GM23338 (cell line): ENCODE results near the gene TIRAP. TPM values are rescaled to one million over a fixed set of nuclear protein-coding genes. Genes with fewer than 3 reads are reported as not detected.

Experiments used
- ATAC-seq: fragments of 200-7000 bp; cut with Tn5 transposase; 3 replicates; pipeline ENCODE4 v1.9.1; 2020
- DNase-seq: peaks from one replicate; pipeline ENCODE4 v3.0.0-alpha.2; 2015; ENCODE audit warnings: low spot score
- H2AFZ ChIP-seq: fragments of 200-600 bp; sonication (generic); 2 replicates; pipeline ENCODE4 v1.8.0; 2016; ENCODE audit warnings: antibody characterized with exemption, mild to moderate bottlenecking, moderate library complexity
- H3F3A ChIP-seq: fragments of 200-600 bp; sonication (generic); replicated peaks from 2 replicates; pipeline ENCODE4 v1.8.0; 2017; ENCODE audit warnings: antibody characterized with exemption, mixed run types, low read depth
- H3K27ac ChIP-seq: fragments of 200-600 bp; sonication (generic); 2 replicates; pipeline ENCODE4 v1.6.1; 2016; ENCODE audit warnings: low read depth
- H3K27me3 ChIP-seq: fragments of 200-600 bp; sonication (generic); 2 replicates; pipeline ENCODE4 v1.8.0; 2016; ENCODE audit warnings: mild to moderate bottlenecking, mixed run types, moderate library complexity; ENCODE audit not compliant: insufficient read depth
- H3K36me3 ChIP-seq: fragments of 200-600 bp; sonication (generic); 2 replicates; pipeline ENCODE4 v1.8.0; 2016; ENCODE audit warnings: mild to moderate bottlenecking; ENCODE audit not compliant: insufficient read depth
- H3K4me1 ChIP-seq: fragments of 200-600 bp; sonication (generic); 2 replicates; pipeline ENCODE4 v1.8.0; 2016; ENCODE audit warnings: mild to moderate bottlenecking, moderate library complexity; ENCODE audit not compliant: insufficient read depth
- H3K4me2 ChIP-seq: fragments of 200-600 bp; sonication (generic); 2 replicates; pipeline ENCODE4 v1.7.1; 2017; ENCODE audit warnings: mixed run types
- H3K4me3 ChIP-seq: fragments of 200-600 bp; sonication (generic); 2 replicates; pipeline ENCODE4 v1.6.1; 2016; ENCODE audit warnings: mixed run types
- H3K79me2 ChIP-seq: fragments of 200-600 bp; sonication (generic); replicated peaks from 2 replicates; pipeline ENCODE4 v1.8.0; 2017; ENCODE audit warnings: mild to moderate bottlenecking; ENCODE audit not compliant: insufficient read depth
- H3K9me2 ChIP-seq: fragments of 200-600 bp; sonication (generic); 2 replicates; pipeline ENCODE4 v1.8.0; 2017; ENCODE audit not compliant: insufficient read depth
- H4K20me1 ChIP-seq: fragments of 200-600 bp; sonication (generic); replicated peaks from 2 replicates; pipeline ENCODE4 v1.8.0; 2017; ENCODE audit warnings: mild to moderate bottlenecking; ENCODE audit not compliant: insufficient read depth
- H3K27ac Mint-ChIP-seq: 2 replicates; pipeline ENCODE4 v1.8.0; 2020; ENCODE audit warnings: inconsistent platforms, mild to moderate bottlenecking, moderate library complexity, mixed read lengths
- H3K27me3 Mint-ChIP-seq: 3 replicates; pipeline ENCODE4 v1.8.0; 2022; ENCODE audit warnings: low read depth, mild to moderate bottlenecking, moderate library complexity, mixed read lengths, inconsistent platforms; ENCODE audit not compliant: insufficient read depth, poor library complexity
- H3K36me3 Mint-ChIP-seq: 3 replicates; pipeline ENCODE4 v1.8.0; 2021; ENCODE audit warnings: low read depth, mild to moderate bottlenecking, inconsistent platforms, moderate library complexity, mixed read lengths
- H3K4me1 Mint-ChIP-seq: 3 replicates; pipeline ENCODE4 v1.8.0; 2020; ENCODE audit warnings: mild to moderate bottlenecking, inconsistent platforms, mixed read lengths
- H3K4me3 Mint-ChIP-seq: 3 replicates; pipeline ENCODE4 v1.8.0; 2021; ENCODE audit warnings: moderate library complexity, mild to moderate bottlenecking, inconsistent platforms, mixed read lengths
- H3K9me3 Mint-ChIP-seq: 3 replicates; pipeline ENCODE4 v1.8.0; 2020; ENCODE audit warnings: moderate library complexity, mild to moderate bottlenecking, inconsistent platforms, mixed read lengths
- CREB1 ChIP-seq: fragments of 250-450 bp; sonication (Bioruptor Pico); IDR thresholded peaks from 2 replicates; pipeline ENCODE4 v1.5.0; 2020; ENCODE audit warnings: low read depth, mild to moderate bottlenecking, moderate library complexity
- CTCF ChIP-seq, 2 experiments: fragments of 200-600 bp in 1 of 2; sonication (generic) in 1 of 2; conservative IDR thresholded peaks; 2 replicates each; pipeline versions ENCODE4 v1.5.1 to v1.6.1; 2016 to 2017; ENCODE audit warnings: antibody characterized with exemption in 2 of 2, low read depth in 2 of 2, mild to moderate bottlenecking in 2 of 2, moderate library complexity in 1 of 2
- ETS1 ChIP-seq: IDR thresholded peaks from 2 replicates; pipeline ENCODE4 v1.6.1; 2016; ENCODE audit warnings: antibody characterized with exemption
- EZH2 ChIP-seq: fragments of 200-600 bp; sonication (generic); IDR thresholded peaks from one replicate; pipeline ENCODE4 v1.8.0; 2017; ENCODE audit warnings: antibody characterized with exemption, mild to moderate bottlenecking, low read depth; ENCODE audit not compliant: unreplicated experiment
- EZH2phosphoT487 ChIP-seq: fragments of 200-600 bp; sonication (generic); IDR thresholded peaks from one replicate; pipeline ENCODE4 v1.8.1; 2018; ENCODE audit warnings: antibody characterized with exemption; ENCODE audit not compliant: unreplicated experiment
- JUNB ChIP-seq: IDR thresholded peaks from one replicate; pipeline ENCODE4 v1.6.1; 2016; ENCODE audit warnings: antibody characterized with exemption; ENCODE audit not compliant: unreplicated experiment
- NANOG ChIP-seq: IDR thresholded peaks from 2 replicates; pipeline ENCODE4 v1.6.1; 2016; ENCODE audit warnings: antibody characterized with exemption, borderline replicate concordance
- POLR2AphosphoS5 ChIP-seq: IDR thresholded peaks from 2 replicates; pipeline ENCODE4 v1.6.1; 2016; ENCODE audit warnings: antibody characterized with exemption, low read depth
- REST ChIP-seq: IDR thresholded peaks from one replicate; pipeline ENCODE4 v1.6.1; 2018; ENCODE audit warnings: antibody characterized with exemption; ENCODE audit not compliant: unreplicated experiment
- STAT1 ChIP-seq: IDR thresholded peaks from one replicate; pipeline ENCODE4 v1.6.1; 2016; ENCODE audit warnings: antibody characterized with exemption; ENCODE audit not compliant: unreplicated experiment
- ZNF114 ChIP-seq: fragments of 250-450 bp; sonication (Bioruptor Pico); IDR thresholded peaks from 2 replicates; pipeline ENCODE4 v1.5.0; 2020; ENCODE audit warnings: mild to moderate bottlenecking, moderate library complexity
- ZNF331 ChIP-seq: fragments of 250-450 bp; sonication (Bioruptor Pico); IDR thresholded peaks from 2 replicates; pipeline ENCODE4 v1.5.0; 2020; ENCODE audit warnings: low read depth, mild to moderate bottlenecking, moderate library complexity
- ZNF462 ChIP-seq: fragments of 250-450 bp; sonication (Bioruptor Pico); IDR thresholded peaks from 2 replicates; pipeline ENCODE4 v1.5.0; 2020; ENCODE audit warnings: mild to moderate bottlenecking, moderate library complexity
- polyA plus RNA-seq: library from polyadenylated mRNA; unstranded; fragments of >200 nt; fragmentation: Nextera tagmentation; extraction: Ambion mirVana; gene quantifications from 2 replicates; pipeline ENCODE4 v1.2.1, GENCODE V29; 2016
- total RNA-seq: library from RNA; depleted of rRNA; stranded (reverse); fragments of >200 nt; shearing (Covaris generic); gene quantifications from 2 replicates; pipeline ENCODE4 v1.2.3, GENCODE V29; 2014

TIRAP gene
- total and polyA plus RNA-seq, 2 experiments from 2014 or later, result 1.1 to 3.4 TPM

- DNase-seq (no peak), ATAC-seq (no peak)
- peaks cover 13% of the 10 kb centered on the region for H3K27me3 Mint-ChIP-seq
- Histone ChIP-seq H3K4me1 (peaks cover 5% of the 10 kb centered on the region), H3K4me2 (no peak overlapping the region), H3K27me3 (no peaks in the 10 kb centered on the region), H3K27ac (no peak overlapping the region), H3K4me3 (no peak overlapping the region), H3F3A (no peaks in the 10 kb centered on the region), H2AFZ (no peak overlapping the region), H3K36me3 (no peaks in the 10 kb centered on the region), H3K9me2 (no peaks in the 10 kb centered on the region), H3K79me2 (no peaks in the 10 kb centered on the region), H4K20me1 (no peaks in the 10 kb centered on the region)
- H3K36me3 Mint-ChIP-seq, result peaks cover 21% of the 10 kb centered on the region
- no peak overlapping the region for H3K27ac Mint-ChIP-seq
- H3K4me1 Mint-ChIP-seq, result peaks cover 27% of the 10 kb centered on the region
- no peak overlapping the region for H3K4me3 Mint-ChIP-seq
- TF ChIP-seq JUNB (no peak), CTCF (conservative IDR thresholded peaks at IDR 0.05; ENCODE audit: low read depth in 2 of 2) (no peak), EZH2phosphoT487 (no peak), ETS1 (no peak), NANOG (no peak), REST (no peak), ZNF462 (CRISPR knock-in tag) (no peak), ZNF114 (CRISPR knock-in tag) (no peak), STAT1 (no peak), ZNF331 (CRISPR knock-in tag) (no peak), EZH2 (no peak), CREB1 (CRISPR knock-in tag) (no peak), POLR2AphosphoS5 (no peak)
- H3K9me3 Mint-ChIP-seq, result no peaks in the 10 kb centered on the region
Measured at GRCh38 chr11:126337474-126338241, 54.8 kb downstream of the TIRAP start.
